GM18498 (cell line): ENCODE data around the gene TAF4.
"Not testable (repeated sequence)": the region's sequence is repeated elsewhere in the genome, so short reads cannot be mapped to it uniquely, and the experiment has no call there.

Experiments
- ATAC-seq: cut with Tn5 transposase; IDR thresholded peaks from one replicate; pipeline ENCODE4 v1.9.1; 2021; ENCODE audit warnings: mild to moderate bottlenecking, moderate library complexity; ENCODE audit not compliant: unreplicated experiment

The TAF4 gene

DNA sequence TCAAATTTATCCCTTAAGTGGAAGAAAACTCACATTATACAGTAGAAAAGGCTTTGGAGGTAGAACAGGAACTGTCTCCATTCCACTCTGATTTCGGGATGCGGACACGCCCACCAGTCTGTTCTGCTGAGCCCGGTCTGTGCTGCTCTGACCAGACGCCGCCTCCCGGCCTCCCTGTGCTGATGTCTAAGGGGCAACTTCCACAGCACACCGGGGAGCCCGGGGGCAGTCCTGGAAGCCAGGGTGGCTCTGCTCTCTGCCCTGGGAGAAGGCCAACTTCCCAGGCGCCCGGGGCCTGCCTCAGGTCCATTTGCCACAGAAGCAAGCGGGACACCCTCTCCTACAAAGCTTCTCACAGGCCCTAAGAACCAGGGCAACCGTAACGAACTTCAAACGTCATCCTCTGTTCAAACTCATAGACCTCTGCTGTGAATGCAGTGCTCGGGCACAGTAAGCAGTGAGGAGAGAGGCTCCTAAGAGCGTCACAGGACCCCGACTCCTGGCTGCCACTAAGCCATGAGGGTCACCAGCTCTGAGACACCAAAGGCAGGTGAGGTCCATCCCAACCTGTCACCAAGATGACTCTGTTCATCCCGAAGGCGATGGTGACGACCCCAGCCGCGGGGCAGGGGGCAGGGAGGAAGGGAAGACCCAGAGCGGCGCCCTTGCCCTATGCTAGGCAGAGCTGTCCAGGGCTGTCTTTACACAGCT is 5.6 kb downstream of the TAF4 start:
- no peak for ATAC-seq

DNA sequence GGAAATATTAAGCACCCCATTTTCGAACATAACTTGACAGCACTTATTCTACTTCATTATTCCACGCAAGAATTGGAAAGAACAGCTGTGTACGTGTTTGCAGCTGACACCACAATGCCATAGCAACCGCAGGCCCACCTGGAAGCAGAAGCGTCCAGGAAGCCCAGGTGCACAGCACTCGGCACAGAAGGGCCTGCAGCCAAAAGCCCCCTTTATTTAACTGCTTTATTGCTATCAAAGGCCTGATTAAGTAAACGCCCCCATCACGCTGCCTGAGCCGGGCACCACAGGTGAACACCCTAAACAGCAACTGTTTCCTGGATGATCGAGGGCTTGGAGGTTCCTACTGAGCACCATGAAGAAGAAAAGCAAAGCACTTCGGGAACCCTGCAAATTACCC is 6.3 kb downstream of the TAF4 start:
- ATAC-seq = no peak

DNA sequence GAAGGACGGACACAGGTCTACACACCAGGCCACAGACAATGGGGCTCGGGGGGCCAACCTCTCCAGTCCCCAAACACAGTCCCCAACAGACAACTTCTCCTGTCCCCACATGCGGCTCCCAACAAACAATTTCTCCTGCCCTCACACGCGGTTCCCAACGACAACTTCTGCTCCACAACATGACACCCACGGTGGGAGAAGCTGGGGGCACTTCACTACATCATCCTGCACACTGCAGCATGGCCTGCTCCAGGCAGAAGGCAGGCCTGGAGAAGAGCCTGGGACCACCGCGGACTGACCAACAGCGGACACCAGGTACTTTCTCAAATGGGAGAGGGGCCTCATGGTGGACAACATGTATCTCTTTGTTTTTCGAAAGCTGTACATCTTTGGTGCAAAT is 6.7 kb downstream of the TAF4 start:
- no peak for ATAC-seq

DNA sequence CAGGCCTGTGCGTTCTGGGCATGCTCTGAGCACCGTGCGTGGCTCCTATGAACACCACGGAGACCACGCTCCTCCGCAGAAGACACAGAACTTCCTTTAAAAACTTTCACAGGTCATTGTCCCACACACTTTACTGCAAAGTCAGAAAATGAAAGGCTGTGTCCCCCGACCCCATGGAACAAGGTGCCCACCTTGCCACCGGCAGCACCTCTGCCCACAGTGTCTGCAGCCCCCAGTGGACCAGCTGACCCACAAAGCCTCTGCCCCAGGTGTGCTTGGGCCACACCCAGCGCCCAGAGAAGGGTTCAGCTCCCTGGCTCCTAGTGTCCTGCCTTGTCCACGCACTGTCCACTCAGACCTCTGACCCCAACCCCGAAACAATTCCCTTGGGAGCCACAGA is 8.7 kb downstream of the TAF4 start:
- ATAC-seq = no peak

DNA sequence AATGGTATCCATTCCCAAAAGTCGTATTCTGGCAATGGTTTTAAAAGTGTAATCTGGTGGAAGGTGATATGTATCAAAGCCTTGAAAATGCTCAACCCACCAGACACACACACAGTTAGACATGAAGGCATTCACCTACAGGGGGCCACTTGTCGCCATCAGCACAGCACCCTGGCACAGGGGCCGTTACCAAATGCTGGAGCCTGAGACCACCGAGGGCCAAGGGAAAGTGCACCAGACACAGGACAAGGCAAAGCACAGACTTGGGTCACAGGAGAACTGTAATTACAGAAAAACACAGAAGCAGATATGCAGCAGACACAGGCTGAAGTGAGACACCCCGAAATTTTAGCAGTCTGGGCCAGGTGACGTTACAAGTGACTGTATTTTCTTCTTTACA is 9.3 kb downstream of the TAF4 start:
- no peak for ATAC-seq

DNA sequence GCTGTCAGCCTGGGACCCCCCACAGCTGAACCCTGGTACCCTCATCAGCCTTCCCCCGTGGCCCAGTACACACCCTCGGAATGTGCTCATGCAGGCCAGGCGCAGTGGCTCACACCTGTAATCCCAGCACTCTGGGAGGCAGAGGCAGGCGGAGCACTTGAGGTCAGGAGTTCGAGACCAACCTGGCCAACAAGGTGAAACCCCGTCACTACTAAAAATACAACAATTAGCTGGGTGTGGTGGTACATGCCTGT is 9.9 kb downstream of the TAF4 start:
- not testable (repeated sequence) for ATAC-seq

DNA sequence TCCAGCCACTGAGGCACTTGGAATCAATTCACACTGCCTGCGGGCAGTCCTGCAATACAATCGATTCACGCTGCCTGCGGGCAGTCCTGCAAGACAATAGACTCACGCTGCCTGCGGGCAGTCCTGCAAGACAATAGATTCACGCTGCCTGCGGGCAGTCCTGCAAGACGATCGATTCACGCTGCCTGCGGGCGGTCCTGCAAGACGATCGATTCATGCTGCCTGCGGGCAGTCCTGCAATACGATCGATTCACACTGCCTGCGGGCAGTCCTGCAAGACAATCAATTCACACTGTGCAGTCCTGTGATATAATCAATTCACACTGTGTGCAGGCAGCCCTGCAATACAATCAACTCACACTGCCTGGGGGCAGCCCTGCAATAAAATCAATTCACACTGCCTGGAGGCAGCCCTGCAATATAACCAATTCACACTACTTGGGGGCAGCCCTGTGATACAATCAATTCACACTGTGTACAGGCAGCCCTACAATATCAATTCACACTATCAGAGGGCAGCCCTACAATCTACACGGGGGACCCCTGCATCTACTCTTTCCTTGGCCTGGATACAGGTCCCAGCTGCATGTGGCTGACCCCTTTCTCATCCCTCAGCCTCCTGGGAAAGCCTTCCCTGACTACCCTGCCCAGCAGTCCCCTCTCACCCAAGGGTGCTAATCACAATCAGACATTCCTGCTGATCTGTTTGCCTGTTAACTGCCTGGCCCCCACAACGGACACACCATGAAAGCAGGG is 10.4 kb downstream of the TAF4 start:
- ATAC-seq = no peak

DNA sequence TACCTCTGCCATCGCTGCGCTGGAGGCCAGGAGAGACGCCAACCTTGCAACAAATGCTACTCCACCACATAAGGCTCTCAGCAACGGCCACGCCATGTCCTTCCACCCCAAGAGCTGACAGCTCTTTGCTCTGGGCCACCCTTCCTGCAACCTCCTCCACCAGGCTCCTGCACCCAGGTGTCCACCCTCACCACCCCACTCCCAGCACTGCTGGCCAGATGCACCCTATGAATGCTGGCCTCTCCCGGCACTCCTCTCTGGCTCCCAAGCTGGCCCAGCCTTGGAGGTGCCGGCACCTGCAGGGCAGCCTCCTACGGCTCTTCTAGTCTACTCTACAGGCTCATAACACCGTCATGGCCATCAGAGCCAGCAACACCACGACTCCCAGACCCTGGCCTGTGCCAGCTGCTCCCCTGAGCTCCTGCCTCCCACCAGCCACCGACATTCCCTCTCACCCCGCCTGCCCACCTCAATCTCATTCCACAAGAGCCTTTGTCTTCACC is 11.2 kb downstream of the TAF4 start:
- no peak for ATAC-seq

DNA sequence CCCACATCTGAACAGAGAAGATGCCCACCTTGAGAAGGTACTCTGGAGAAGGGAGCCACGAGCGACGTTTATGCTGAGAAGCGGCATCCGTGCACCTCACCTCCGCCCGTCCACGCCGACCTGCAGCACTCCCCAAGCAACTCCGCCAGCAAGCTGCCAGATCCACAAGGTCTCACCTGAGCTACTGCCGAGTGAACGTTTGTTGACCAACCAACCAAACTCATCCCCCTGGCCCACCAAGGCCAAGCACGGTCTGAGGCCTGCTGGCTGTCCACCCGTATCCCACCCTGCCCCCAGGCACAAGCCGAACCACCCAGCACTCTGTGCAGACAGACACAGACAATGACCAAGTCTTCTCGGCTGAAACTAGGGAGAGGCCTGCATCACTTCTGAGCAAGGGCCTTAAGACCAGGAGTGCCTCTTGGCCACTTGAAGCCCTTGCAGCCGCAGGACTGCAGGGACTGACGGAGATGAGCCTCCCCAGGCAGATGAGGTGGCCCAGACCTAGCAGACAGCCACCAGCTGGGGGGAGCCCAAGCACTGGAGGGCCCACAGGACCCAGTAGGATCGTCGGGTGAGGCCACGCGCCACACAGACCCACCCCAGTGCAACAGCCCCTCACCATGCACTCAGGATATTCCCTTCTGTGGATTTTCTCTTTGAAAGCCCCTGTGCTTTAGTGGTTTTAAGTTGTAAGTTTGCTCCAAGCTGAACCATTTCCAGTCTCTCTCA is 12.1 kb downstream of the TAF4 start:
- no peak for ATAC-seq

DNA sequence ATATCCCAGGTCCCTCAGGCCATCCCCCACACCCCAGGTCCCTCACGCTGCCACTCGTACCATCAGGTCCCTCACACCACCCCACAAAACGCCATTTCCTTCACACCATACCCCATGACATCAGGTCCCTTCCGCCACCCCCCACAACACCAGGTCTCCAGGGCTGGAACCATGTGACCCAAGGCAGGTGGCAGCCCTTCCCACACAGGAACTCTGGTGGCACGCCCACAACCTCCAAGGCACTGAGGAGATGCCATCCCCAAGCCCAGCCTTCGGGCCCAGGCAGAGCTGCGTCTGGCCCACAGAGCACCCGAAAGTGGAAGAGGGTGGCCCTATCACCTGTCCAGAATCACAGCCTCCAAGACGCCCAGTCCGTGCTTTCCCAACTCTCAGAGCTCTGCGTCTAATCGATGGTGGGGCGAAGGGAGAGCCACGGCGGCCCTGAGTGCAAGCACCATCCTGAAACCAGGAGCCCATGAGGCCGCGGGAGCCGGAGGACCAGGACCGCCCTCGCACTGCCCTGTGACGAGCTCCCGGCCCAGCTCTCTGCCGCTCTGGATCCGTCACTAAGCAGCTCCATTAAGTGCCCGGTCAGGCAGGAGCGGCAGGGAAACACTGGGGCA is 12.7 kb downstream of the TAF4 start:
- no peak for ATAC-seq

DNA sequence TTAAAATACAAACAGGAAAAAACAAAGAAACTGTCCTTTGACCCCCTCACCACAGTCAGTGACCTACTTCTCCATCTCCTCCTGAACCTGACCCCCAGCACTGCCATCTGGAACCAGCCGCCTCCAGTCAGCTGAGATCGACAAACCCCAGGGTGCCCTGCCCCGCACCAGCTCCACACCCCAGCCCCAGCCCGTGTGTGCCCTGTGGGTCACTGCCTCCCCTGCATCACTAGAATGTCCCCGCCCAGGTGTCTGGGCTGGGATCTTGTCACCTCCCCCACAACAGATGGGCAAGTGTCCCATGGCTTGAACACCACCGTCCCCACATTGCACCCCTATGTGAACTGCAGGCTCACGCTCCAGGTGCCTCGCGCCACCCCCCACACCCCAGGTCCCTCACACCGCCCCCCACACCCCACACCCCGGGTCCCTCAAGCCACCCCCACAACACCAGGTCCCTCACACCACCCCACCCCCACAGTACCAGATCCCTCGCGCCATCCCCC is 13.3 kb downstream of the TAF4 start:
- ATAC-seq = no peak

DNA sequence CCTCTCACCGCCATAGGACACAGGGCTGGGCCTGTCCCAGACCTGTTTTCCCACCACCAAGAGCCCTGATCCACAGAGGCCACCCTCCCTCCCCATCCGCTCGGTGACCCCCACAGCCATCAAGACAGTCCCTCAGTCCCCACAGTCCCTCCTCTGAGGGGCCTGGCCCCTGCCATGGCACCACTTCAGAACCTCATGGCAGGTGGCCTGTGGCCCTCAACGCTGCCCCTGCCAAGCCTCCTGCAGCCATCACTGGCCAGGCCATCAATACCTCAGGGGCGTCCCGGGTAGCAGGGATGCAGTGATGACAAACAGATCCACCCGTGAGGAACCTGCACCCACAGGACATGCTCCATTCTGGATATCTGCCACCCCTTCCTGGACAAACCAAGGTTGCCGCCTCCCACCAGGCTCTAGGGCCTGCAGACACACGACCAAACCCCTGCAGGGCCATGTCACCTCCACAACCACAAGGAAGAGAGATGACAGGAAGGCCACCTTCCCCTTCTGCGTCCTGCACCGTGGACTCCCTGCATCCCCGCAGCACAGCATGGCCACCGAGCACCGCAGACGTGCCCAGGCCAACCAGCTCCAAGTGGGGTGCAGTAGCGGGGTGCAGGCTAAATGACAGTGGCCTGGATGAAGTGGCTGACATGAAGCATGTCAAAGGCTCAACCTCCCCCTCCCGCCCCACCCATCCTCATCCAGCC is 14.0 kb downstream of the TAF4 start:
- no peak for ATAC-seq

DNA sequence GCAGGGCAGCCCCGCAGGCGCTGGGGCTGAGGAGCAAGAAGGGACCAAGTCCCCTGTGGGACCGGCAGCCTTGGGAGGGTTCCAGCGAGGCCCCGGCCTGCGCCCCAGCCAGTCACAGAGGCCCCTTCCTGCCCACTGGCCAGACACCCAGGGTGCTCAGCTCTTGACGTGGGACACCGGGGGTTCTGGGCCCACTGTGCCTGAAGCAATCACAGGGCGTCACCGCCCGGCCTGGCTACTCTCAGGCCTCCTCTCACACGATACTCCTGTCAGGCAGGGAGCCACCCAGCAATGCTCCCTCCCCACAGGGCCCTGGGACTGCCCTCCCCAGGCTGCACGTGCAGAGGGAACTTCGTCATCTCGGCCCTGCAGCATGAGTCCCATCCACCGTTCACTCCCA is 14.5 kb downstream of the TAF4 start:
- ATAC-seq = no peak

DNA sequence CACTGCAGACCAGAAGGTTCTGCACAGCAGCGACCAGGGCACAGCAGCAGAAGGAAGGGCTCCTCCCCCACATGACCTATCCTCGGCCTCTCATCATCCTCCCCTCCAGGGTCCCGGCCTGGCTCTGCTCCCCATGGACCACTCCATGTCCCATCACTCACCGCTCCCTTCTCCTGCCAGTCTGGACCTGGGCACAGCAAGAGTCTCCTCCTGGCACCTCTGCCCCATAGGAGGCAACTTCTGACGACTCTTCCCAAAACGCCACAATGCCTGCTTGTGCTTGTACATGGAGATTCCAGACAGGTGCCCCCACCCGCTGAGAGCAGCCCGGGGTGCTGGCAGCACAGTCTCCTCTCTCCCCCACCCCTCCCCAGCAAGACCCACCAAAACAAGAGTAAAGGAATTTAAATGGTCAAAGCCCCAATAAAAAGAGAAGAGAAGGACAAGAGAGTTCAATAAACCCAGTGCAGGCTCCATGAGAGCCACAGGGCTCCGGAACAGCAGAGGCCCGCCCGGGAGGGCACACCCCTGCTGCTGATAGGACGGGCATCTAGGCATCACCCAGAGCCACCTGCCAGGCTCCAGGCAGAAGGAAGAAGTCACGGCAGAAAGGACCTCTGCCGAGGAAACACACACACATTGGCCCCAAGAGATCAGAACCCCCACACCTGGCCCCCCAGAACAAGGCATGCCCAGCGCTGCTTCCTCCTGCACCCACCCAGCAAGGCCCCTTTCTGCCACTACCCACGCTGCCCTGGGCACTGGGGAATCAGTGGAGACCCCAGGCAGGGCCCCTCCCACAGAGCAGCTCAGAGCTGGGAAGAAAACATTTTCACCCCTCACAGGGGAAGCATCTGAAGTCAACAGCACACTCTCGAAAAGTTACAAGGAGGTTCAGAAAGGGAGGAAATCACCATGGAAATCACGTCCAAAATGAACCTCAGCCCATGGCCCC is 15.2 kb downstream of the TAF4 start:
- ATAC-seq = no peak

DNA sequence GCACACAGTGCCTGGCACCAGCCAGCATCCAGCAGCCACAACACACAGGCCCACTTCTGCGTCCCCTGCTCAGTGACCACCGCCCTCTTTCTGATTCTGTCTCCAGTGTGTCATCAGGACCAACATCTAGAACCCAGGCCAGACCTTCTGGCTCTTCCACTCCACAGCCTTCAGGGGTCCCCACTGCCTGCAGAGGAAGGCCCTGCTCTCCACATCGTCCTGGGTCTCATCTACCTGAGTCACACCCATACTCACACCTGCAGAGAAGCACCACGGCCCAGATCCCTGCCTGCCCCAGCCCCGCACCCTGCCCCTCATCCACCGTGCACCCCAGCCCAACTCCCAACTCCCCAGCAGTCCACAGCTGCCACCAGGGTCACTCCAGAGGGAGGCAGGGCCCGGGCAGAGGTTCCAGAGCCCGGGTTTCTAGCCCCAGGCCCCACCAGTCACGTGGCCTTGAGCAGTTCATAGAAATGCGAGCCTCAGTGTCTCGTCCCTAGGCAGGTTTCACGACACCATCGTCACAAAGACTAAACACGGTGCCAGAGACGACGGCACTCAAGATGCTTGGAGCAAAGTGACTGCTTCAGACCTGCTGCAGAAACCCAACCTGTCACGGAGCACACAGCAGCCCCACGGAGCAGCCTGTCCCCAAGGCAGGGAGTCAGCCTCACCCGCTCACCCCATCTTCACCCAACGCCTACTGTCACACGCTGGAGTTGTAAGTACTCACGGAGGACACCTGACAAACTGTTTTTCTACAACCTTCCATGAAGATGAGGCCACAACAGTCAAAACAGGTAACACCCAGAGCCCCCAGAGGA is 16.1 kb downstream of the TAF4 start:
- ATAC-seq = no peak

DNA sequence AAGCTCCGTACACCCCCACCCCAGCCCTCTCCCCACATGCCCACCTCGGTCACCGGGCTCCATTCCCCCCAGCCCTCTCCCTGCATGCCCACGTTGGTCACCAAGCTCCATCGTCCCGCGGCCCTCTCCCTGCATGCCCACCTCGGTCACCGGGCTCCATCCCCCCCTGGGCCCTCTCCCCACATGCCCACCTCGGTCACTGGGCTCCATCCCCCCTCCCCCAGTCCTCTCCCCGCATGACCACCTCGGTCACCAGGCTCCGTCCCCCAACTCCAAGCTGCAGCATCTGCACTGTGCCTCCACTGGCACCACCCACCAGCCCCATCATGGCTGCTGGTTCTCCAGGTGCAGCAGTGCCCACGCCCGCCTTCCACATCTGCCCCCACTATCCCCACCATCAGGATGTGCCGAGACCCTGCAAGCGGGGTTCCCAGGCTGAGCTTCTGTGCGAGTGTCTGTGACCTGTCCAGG is 16.8 kb downstream of the TAF4 start:
- no peak for ATAC-seq

DNA sequence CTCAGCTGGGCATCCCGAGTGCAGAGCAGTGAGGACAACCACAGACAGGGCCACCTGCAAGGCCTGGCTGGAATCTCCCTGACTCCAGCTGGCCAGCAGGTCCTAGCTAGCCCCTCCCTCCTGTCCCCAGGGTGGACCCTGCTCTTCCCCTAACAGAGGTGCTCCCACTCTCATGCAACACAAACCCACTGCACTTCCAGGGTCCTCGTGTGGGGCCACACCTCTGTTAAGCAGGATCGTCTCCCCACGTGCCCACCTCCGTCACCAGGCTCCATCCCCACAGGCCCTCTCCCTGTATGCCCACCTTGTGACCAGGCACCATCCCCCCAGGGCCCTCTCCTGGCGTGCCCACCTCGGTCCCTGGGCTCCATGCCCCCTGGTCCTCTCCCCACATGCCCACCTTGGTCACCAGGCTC is 17.3 kb downstream of the TAF4 start:
- ATAC-seq = no peak

DNA sequence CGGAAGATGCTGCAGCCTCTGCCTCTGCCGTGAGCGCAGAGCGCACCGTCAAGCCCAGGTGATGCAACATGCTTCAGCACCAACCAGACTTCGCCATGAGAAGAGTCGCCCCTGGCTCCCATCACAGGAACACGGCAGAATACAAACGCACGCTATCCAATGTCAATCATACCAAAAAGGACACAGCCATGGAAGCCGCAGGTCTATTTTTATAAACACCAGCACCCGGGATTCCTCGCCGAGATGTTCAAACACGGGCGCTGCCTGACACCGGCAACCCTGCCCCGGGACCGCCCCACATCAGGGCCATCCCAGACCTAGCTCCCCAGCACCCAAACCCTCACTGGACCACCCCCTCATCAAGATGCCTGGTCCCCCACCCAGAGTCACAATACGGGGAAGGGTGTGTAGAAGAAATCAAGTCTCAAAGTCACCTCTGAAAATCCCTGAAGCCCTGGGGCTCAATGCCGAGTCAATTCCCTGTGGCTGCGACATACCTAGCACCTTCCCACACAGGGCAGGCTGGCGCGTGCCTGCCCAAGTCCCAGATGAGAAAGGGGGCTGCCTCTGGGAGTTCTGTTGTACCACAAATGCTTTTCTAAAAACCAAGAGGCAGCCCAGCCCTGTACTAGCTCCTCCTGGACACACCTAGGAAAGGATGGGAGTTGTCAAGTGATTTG is 17.9 kb downstream of the TAF4 start:
- ATAC-seq = no peak
